Measurements from ENCODE around the gene RAB4A. TPM values are rescaled to one million over a fixed set of nuclear protein-coding genes. Genes with fewer than 3 reads are reported as not detected.

The RAB4A gene
- total and polyA plus RNA-seq, 9 of the 15 experiments (the other 6 are each of a cell fraction or from before 2014, with no cell fraction given) = 8.3 to 61.0 (median 26.7) TPM

DNA sequence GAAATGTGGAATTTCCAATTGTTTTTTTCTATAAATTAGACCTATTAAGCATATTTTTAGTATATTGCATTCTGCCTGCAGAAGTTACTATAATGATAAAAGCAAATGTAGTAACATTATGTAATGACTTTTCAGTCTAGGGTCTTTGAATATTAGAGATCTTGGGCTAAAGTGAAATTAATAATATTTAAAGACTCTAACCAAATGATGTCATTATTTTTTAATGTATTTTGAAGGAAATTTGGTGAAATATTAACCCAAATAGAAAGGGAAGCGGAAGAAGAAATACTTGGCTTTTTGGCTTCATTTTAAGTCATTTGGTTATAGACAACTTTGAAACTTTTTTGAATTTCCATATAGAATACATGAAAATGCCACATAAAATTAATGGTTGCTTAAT, 26.8 kb downstream of the RAB4A start:
- no peak overlapping the region for H3K4me2 ChIP-seq (ENCODE audit: insufficient read depth, low read length)
- no peaks in the 10 kb centered on the region for H3K9me1 ChIP-seq (ENCODE audit: control insufficient read depth, insufficient read depth, low read length)
- FAIRE-seq (no peak), DNase-seq (ENCODE audit: extremely low read depth in 1 of 4, low spot score in 3 of 4) (no peak), ATAC-seq (no peak)
- no peak overlapping the region for H2AFZ ChIP-seq (ENCODE audit: low read depth, low read length)
- no peaks in the 10 kb centered on the region for H3K27me3 ChIP-seq (ENCODE audit: control insufficient read depth in 2 of 2, insufficient read depth in 2 of 2, low read length in 2 of 2)
- no peak overlapping the region for H3K27ac ChIP-seq (ENCODE audit: extremely low read depth, low read depth, low read length)
- POLR2A ChIA-PET = no interaction called here
- H3K4me1 ChIP-seq (replicated peaks in 1 of 2; ENCODE audit: control insufficient read depth in 2 of 2, insufficient read depth in 2 of 2, low read length in 2 of 2) = no peaks in the 10 kb centered on the region
- H3K36me3 ChIP-seq (ENCODE audit: control insufficient read depth, insufficient read depth, low read length) = peaks cover 53% of the 10 kb centered on the region
- H4K20me1 ChIP-seq (replicated peaks; ENCODE audit: control insufficient read depth, insufficient read depth, low read length) = no peaks in the 10 kb centered on the region
- no peak overlapping the region for H3K4me3 ChIP-seq
- no peaks in the 10 kb centered on the region for H3K9me3 ChIP-seq (replicated peaks; ENCODE audit: control insufficient read depth, insufficient read depth, low read depth, low read length)
- in situ Hi-C loops (cut with MboI) = no loop called here
- CTCF ChIA-PET (ENCODE audit: low intra/inter-chr PET ratio) = no interaction called here
- TF ChIP-seq, protein P1, sequence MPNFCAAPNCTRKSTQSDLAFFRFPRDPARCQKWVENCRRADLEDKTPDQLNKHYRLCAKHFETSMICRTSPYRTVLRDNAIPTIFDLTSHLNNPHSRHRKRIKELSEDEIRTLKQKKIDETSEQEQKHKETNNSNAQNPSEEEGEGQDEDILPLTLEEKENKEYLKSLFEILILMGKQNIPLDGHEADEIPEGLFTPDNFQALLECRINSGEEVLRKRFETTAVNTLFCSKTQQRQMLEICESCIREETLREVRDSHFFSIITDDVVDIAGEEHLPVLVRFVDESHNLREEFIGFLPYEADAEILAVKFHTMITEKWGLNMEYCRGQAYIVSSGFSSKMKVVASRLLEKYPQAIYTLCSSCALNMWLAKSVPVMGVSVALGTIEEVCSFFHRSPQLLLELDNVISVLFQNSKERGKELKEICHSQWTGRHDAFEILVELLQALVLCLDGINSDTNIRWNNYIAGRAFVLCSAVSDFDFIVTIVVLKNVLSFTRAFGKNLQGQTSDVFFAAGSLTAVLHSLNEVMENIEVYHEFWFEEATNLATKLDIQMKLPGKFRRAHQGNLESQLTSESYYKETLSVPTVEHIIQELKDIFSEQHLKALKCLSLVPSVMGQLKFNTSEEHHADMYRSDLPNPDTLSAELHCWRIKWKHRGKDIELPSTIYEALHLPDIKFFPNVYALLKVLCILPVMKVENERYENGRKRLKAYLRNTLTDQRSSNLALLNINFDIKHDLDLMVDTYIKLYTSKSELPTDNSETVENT (CRISPR knock-in tag; IDR thresholded peaks at IDR 0.05) = no peak
- TF ChIP-seq, protein P2, sequence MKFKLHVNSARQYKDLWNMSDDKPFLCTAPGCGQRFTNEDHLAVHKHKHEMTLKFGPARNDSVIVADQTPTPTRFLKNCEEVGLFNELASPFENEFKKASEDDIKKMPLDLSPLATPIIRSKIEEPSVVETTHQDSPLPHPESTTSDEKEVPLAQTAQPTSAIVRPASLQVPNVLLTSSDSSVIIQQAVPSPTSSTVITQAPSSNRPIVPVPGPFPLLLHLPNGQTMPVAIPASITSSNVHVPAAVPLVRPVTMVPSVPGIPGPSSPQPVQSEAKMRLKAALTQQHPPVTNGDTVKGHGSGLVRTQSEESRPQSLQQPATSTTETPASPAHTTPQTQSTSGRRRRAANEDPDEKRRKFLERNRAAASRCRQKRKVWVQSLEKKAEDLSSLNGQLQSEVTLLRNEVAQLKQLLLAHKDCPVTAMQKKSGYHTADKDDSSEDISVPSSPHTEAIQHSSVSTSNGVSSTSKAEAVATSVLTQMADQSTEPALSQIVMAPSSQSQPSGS (CRISPR knock-in tag; IDR thresholded peaks at IDR 0.05) = no peak
- TF ChIP-seq KLF1 (tag; IDR thresholded peaks at IDR 0.05) (no peak), NFIC (IDR thresholded peaks at IDR 0.05) (no peak), ZNF134 (CRISPR knock-in tag; conservative IDR thresholded peaks at IDR 0.05) (no peak), NCOR1 (IDR thresholded peaks at IDR 0.05) (no peak), JUN (IDR thresholded peaks at IDR 0.05; ENCODE audit: borderline replicate concordance, low read depth, low read length) (no peak), JUN (CRISPR knock-in tag; IDR thresholded peaks at IDR 0.05; ENCODE audit: borderline replicate concordance) (no peak), U2AF1 (optimal IDR thresholded peaks at IDR 0.05; ENCODE audit: low read depth, low read length) (no peak), ZKSCAN8 (CRISPR knock-in tag; IDR thresholded peaks at IDR 0.05) (no peak), JUND (IDR thresholded peaks at IDR 0.05; ENCODE audit: borderline replicate concordance, low read depth, low read length) (no peak), JUND (tag; IDR thresholded peaks at IDR 0.05; ENCODE audit: borderline replicate concordance, low read depth, low read length) (no peak), HNRNPLL (IDR thresholded peaks at IDR 0.05; ENCODE audit: low read depth, low read length, poor library complexity, severe bottlenecking) (no peak), ZNF589 (CRISPR knock-in tag; IDR thresholded peaks at IDR 0.05; ENCODE audit: low read depth) (no peak), ARNT (IDR thresholded peaks at IDR 0.05) (no peak), POLR2B (IDR thresholded peaks at IDR 0.05; ENCODE audit: low read depth, partially characterized antibody) (no peak)
- TF ChIP-seq, protein P3, sequence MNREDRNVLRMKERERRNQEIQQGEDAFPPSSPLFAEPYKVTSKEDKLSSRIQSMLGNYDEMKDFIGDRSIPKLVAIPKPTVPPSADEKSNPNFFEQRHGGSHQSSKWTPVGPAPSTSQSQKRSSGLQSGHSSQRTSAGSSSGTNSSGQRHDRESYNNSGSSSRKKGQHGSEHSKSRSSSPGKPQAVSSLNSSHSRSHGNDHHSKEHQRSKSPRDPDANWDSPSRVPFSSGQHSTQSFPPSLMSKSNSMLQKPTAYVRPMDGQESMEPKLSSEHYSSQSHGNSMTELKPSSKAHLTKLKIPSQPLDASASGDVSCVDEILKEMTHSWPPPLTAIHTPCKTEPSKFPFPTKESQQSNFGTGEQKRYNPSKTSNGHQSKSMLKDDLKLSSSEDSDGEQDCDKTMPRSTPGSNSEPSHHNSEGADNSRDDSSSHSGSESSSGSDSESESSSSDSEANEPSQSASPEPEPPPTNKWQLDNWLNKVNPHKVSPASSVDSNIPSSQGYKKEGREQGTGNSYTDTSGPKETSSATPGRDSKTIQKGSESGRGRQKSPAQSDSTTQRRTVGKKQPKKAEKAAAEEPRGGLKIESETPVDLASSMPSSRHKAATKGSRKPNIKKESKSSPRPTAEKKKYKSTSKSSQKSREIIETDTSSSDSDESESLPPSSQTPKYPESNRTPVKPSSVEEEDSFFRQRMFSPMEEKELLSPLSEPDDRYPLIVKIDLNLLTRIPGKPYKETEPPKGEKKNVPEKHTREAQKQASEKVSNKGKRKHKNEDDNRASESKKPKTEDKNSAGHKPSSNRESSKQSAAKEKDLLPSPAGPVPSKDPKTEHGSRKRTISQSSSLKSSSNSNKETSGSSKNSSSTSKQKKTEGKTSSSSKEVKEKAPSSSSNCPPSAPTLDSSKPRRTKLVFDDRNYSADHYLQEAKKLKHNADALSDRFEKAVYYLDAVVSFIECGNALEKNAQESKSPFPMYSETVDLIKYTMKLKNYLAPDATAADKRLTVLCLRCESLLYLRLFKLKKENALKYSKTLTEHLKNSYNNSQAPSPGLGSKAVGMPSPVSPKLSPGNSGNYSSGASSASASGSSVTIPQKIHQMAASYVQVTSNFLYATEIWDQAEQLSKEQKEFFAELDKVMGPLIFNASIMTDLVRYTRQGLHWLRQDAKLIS (CRISPR knock-in tag; IDR thresholded peaks at IDR 0.05) = no peak
- BruUV-seq (replicated peaks) = no TSS peak
- no peaks in the 10 kb centered on the region for H3K79me2 ChIP-seq (ENCODE audit: control insufficient read depth, insufficient read depth, low read length)
- intact Hi-C loops (cut with micrococcal nuclease) = no loop called here
- no peak overlapping the region for H3K9ac ChIP-seq (ENCODE audit: insufficient read depth in 1 of 2, low read depth in 2 of 2, low read length in 2 of 2)
- WGBS (ENCODE audit: insufficient coverage, low coverage, missing lambda C conversion rate) = 96% methylated on average over 1 of the region's 1 CpG
